ENCODE data around the gene SURF4. TPM values are rescaled to one million over a fixed set of nuclear protein-coding genes. Genes with fewer than 3 reads are reported as not detected.

SURF4 gene
- polyA plus RNA-seq, 2 of the 4 experiments (the other 2 are of a cell fraction) = 159 to 169 TPM

DNA sequence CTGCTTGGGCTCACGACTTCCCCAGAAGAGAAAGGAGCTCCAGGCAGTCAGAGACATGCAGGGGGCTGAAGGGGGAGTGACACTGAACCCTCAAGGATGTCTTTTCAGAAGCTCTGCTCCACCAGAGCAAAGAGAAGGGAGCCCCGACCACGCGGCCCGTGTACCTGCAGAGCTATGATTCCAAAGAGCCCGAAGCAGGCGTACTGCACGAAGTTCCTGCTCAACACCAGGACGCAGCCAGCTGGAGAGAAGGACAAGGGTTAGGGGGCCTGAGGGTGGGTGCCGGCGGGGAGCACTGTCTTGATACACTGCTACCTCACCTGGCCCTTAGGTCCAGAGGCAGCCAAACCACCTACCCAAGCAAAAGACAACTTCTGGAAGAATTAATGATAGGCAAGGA is 9.4 kb downstream of the SURF4 start:
- CTCF ChIA-PET = interaction anchor here (0.6 to 3.2 kb wide), 7 partner anchors 8 to 234 kb away, joined by 3 to 16 read pairs (median 5); no protein-coding TSS in a partner anchor
- 96% methylated on average over 5 of the region's 11 CpGs for WGBS (ENCODE audit: missing lambda C conversion rate)

DNA sequence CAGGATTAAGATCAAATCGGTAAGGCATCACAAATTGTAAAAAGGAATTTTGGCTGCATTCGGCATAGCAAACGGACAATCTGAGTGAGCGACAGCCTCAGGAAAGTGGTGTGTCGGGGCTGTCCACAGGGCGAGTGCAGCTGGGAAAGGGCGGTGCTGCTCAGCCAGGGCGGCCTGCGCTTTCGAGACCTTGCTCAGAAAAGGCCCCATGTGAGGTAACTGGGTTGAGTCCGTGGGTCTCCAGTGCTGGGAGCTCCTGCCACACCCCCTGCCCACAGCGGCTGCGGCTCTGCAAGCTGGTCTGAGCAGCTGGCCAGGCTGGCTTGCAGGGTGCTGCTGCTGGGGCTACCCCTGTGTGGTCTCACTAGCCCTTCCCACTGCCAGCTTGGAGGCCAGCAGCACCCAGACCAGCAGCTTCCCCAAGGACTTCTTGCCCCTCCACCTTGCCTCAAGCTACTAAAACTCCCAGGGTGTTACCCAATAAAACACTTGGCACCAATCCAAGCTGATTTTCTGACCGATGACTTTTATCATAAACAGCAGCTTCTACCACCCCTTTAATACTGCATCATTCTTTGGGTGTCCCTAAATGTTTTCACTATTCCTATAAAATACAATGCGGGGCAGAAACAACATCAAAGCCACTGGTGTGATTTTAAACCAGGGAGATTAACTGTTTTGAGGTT is 13.4 kb downstream of the SURF4 start:
- DNase-seq (ENCODE audit: low read depth in 1 of 2, low spot score in 1 of 2) = no peak
- ChIA-PET POLR2A (interaction anchor here (0.8 to 1.4 kb wide), 2 partner anchors 14 to 15 kb away, joined by 3 to 8 read pairs; partner anchors contain the start of genes MED22 and RPL7A), CTCF (interaction anchor here (0.6 to 2.2 kb wide), 9 partner anchors 8 to 215 kb away, joined by 3 to 9 read pairs (median 4); partner anchors contain the start of genes MED22 and RPL7A)
- peaks cover 5% of the 10 kb centered on the region; the same call in 1 of the 3 replicates for H3K4me1 ChIP-seq
- no peaks in the 10 kb centered on the region for H3K9me3 ChIP-seq
- no peak for TF ChIP-seq HOXB13 (CRISPR knock-in tag; IDR thresholded peaks at IDR 0.05; ENCODE audit: low read depth)
- no peak for TF ChIP-seq PHF8 (IDR thresholded peaks at IDR 0.05; ENCODE audit: borderline replicate concordance, low read depth)
- TF ChIP-seq FOXS1 (CRISPR knock-in tag; IDR thresholded peaks at IDR 0.05) = no peak
- TF ChIP-seq HDAC2 (IDR thresholded peaks at IDR 0.05) = no peak
- no peak for TF ChIP-seq ESRRA (IDR thresholded peaks at IDR 0.05; ENCODE audit: borderline replicate concordance, low read length)
- TF ChIP-seq POLR2A (IDR thresholded peaks at IDR 0.05; ENCODE audit: low read length) = no peak
- TF ChIP-seq NFE2L2 (conservative IDR thresholded peaks at IDR 0.05; ENCODE audit: low read length) = no peak
- TF ChIP-seq, protein P1, sequence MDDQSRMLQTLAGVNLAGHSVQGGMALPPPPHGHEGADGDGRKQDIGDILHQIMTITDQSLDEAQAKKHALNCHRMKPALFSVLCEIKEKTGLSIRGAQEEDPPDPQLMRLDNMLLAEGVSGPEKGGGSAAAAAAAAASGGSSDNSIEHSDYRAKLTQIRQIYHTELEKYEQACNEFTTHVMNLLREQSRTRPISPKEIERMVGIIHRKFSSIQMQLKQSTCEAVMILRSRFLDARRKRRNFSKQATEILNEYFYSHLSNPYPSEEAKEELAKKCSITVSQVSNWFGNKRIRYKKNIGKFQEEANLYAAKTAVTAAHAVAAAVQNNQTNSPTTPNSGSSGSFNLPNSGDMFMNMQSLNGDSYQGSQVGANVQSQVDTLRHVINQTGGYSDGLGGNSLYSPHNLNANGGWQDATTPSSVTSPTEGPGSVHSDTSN (IDR thresholded peaks at IDR 0.05) = no peak
- no peak for TF ChIP-seq BHLHE40 (IDR thresholded peaks at IDR 0.05; ENCODE audit: low read depth, low read length)
- no peak for TF ChIP-seq CHD2 (IDR thresholded peaks at IDR 0.05; ENCODE audit: low read length, partially characterized antibody)
- no peak for TF ChIP-seq MAZ (IDR thresholded peaks at IDR 0.05; ENCODE audit: borderline replicate concordance, low read depth, low read length)
- TF ChIP-seq CHD4 (IDR thresholded peaks at IDR 0.05; ENCODE audit: borderline replicate concordance) = no peak
- no peak overlapping the region for H3K27ac ChIP-seq
- WGBS (ENCODE audit: missing lambda C conversion rate) = 91% methylated on average over 13 of the region's 15 CpGs
- ATAC-seq = no peak
- no peak for FAIRE-seq
- no peak overlapping the region for H3K4me3 ChIP-seq
- H3K4me2 ChIP-seq = no peak overlapping the region

More for the DNA sequence above, 9.4 kb downstream of the SURF4 start:
- POLR2A ChIA-PET = interaction anchor here (1.1 kb wide), 1 partner anchor 15 kb away, joined by 3 read pairs; no protein-coding TSS in a partner anchor
- Histone ChIP-seq H3K27ac (no peak overlapping the region), H3K4me3 (no peak overlapping the region), H3K4me2 (no peak overlapping the region), H3K4me1 (peaks cover 10% of the 10 kb centered on the region; the same call in 1 of the 3 replicates), H3K9me3 (no peaks in the 10 kb centered on the region)
- ATAC-seq (no peak), DNase-seq (ENCODE audit: low read depth in 1 of 2, low spot score in 1 of 2) (no peak), FAIRE-seq (no peak)
- TF ChIP-seq HDAC2 (IDR thresholded peaks at IDR 0.05) = no peak
- no peak for TF ChIP-seq KDM1A (IDR thresholded peaks at IDR 0.05; ENCODE audit: low read depth)
- no peak for TF ChIP-seq ZFP36 (IDR thresholded peaks at IDR 0.05; ENCODE audit: borderline replicate concordance, partially characterized antibody)
- no peak for TF ChIP-seq ZSCAN20 (CRISPR knock-in tag; IDR thresholded peaks at IDR 0.05)
- TF ChIP-seq NPAS2 (CRISPR knock-in tag; IDR thresholded peaks at IDR 0.05; ENCODE audit: borderline replicate concordance) = no peak
- no peak for TF ChIP-seq CBX2 (IDR thresholded peaks at IDR 0.05; ENCODE audit: borderline replicate concordance, low read depth)
- TF ChIP-seq, protein P1 (IDR thresholded peaks at IDR 0.05) = no peak
- TF ChIP-seq PHF8 (IDR thresholded peaks at IDR 0.05; ENCODE audit: borderline replicate concordance, low read depth) = no peak
- TF ChIP-seq CHD2 (IDR thresholded peaks at IDR 0.05; ENCODE audit: low read length, partially characterized antibody) = no peak
- no peak for TF ChIP-seq MAFK (IDR thresholded peaks at IDR 0.05; ENCODE audit: partially characterized antibody)
- TF ChIP-seq, protein P2, sequence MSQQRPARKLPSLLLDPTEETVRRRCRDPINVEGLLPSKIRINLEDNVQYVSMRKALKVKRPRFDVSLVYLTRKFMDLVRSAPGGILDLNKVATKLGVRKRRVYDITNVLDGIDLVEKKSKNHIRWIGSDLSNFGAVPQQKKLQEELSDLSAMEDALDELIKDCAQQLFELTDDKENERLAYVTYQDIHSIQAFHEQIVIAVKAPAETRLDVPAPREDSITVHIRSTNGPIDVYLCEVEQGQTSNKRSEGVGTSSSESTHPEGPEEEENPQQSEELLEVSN (IDR thresholded peaks at IDR 0.05; ENCODE audit: borderline replicate concordance, low read depth) = no peak
- TF ChIP-seq, protein P3, sequence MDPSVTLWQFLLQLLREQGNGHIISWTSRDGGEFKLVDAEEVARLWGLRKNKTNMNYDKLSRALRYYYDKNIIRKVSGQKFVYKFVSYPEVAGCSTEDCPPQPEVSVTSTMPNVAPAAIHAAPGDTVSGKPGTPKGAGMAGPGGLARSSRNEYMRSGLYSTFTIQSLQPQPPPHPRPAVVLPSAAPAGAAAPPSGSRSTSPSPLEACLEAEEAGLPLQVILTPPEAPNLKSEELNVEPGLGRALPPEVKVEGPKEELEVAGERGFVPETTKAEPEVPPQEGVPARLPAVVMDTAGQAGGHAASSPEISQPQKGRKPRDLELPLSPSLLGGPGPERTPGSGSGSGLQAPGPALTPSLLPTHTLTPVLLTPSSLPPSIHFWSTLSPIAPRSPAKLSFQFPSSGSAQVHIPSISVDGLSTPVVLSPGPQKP (IDR thresholded peaks at IDR 0.05; ENCODE audit: low read depth, low read length) = no peak
- no peak for TF ChIP-seq NFE2L2 (conservative IDR thresholded peaks at IDR 0.05; ENCODE audit: low read length)
- TF ChIP-seq HOXB13 (CRISPR knock-in tag; IDR thresholded peaks at IDR 0.05; ENCODE audit: low read depth) = no peak
- TF ChIP-seq HOXA7 (CRISPR knock-in tag; IDR thresholded peaks at IDR 0.05) = no peak
- TF ChIP-seq HEYL (CRISPR knock-in tag; IDR thresholded peaks at IDR 0.05) = no peak
- no peak for TF ChIP-seq CHD4 (IDR thresholded peaks at IDR 0.05; ENCODE audit: borderline replicate concordance)
- TF ChIP-seq RNF2 (IDR thresholded peaks at IDR 0.05; ENCODE audit: borderline replicate concordance, low read depth) = no peak
